Breast epithelium (tissue), 3 donors: ENCODE results near the gene ARSJ.

ENCODE experiments used
- CTCF ChIP-seq, 3 donors: fragments of 450-650 bp; IDR thresholded peaks; one replicate each; pipeline ENCODE4 v1.5.1; 2016 to 2017; ENCODE audit warnings: antibody characterized with exemption in 3 of 3, mild to moderate bottlenecking in 3 of 3, moderate library complexity in 3 of 3
- POLR2A ChIP-seq: fragments of 450-650 bp; IDR thresholded peaks from one replicate; pipeline ENCODE4 v1.6.1; 2016; ENCODE audit warnings: antibody characterized with exemption, mild to moderate bottlenecking, moderate library complexity
- POLR2AphosphoS5 ChIP-seq, 3 donors: sonication (generic); formaldehyde crosslinking; IDR thresholded peaks; one replicate each; pipeline ENCODE4 v1.6.1; 2017; ENCODE audit warnings: antibody characterized with exemption in 3 of 3

- TF ChIP-seq CTCF (IDR thresholded peaks at IDR 0.05), result no peak
- no peak for TF ChIP-seq POLR2A
- no peak for TF ChIP-seq POLR2AphosphoS5 (IDR thresholded peaks at IDR 0.05)
Measured at GRCh38 chr4:113977526-113977855, 2.0 kb downstream of the ARSJ start.
